HG03097 (cell line): ENCODE data around the gene SMARCA2.

Experiments
- ATAC-seq: cut with Tn5 transposase; IDR thresholded peaks from one replicate; pipeline ENCODE4 v1.9.1; 2021; ENCODE audit not compliant: unreplicated experiment, low FRiP score

SMARCA2 gene

DNA sequence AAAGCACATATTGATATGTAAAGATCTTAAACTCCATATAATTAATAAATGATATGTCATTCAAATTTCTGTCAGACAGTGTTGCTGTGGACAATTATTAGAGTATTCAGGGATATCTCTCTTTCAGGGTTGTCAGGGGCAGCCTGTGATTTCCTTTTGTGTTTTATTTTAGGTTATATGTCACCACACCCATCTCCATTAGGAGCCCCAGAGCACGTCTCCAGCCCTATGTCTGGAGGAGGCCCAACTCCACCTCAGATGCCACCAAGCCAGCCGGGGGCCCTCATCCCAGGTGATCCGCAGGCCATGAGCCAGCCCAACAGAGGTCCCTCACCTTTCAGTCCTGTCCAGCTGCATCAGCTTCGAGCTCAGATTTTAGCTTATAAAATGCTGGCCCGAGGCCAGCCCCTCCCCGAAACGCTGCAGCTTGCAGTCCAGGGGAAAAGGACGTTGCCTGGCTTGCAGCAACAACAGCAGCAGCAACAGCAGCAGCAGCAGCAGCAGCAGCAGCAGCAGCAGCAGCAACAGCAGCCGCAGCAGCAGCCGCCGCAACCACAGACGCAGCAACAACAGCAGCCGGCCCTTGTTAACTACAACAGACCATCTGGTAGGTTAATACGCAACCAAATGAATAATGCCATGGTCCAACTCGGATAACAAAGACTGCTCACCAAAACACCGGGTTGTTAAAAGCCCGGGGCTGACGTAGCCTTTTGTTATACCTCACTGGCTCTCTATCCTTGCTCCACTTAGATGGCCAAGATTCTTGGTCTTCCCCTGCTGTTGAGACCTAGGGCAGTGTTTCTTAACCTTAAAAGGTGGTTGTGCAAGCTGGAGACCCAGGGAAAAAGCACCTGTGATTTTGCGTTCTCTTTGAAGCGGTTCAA, 24.4 kb downstream of the SMARCA2 start:
- ATAC-seq: no peak

DNA sequence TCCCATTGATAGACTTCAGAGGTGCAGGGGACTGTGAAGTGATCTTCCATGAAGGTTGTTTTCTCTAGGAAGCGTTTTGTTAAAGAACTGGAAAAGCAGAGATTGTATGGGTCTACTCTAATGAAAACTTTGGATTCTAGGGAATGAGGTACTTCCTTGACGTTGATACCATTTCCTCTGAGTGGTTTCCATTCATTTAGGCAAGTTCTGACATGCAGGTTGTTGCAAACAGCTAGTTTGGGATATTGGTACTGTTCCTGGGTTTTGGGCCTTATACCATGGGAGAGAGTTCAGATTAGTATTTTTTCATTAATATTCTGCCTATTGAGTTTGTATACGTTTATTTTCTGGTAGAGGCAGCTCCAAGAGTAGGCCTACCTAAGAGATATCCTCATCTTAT, 25.7 kb downstream of the SMARCA2 start:
- no peak for ATAC-seq

DNA sequence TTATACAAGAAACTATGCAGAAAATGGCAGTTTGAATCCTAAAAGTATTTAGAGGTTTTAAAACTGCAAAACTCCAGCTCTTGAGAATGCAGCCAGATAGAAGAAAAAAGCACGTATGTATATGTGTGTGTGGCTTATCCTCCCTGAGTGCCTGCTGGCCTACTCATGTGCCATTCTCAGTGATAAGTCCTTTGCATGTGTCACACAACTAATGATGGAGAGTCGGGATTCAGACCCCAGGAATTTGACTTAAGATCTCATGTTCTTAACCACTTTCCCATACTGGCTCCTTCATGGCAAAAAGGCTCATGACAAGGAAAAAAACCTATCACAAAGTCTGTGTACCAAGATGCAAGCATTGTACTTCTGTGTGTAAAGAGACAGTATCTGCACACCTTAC, 26.6 kb downstream of the SMARCA2 start:
- no peak for ATAC-seq

DNA sequence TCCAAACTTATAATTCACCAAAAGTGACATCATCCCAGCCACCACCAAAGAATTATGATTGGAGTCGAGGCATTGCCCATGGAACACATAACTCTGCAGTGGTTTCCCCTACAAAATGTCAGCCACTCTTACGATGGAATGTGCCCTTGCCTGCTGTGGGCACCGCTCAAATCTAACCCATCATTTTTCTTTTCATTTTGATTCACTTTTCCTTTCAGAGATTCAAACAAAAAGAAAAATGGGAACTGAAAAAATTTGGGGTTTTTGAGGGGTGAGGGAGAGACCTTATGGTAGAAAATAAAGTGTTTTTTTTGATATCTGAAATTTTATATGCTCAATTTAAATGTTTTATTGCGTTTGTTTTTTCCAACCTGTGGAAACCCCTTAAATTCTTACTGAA, 28.1 kb downstream of the SMARCA2 start:
- no peak for ATAC-seq

DNA sequence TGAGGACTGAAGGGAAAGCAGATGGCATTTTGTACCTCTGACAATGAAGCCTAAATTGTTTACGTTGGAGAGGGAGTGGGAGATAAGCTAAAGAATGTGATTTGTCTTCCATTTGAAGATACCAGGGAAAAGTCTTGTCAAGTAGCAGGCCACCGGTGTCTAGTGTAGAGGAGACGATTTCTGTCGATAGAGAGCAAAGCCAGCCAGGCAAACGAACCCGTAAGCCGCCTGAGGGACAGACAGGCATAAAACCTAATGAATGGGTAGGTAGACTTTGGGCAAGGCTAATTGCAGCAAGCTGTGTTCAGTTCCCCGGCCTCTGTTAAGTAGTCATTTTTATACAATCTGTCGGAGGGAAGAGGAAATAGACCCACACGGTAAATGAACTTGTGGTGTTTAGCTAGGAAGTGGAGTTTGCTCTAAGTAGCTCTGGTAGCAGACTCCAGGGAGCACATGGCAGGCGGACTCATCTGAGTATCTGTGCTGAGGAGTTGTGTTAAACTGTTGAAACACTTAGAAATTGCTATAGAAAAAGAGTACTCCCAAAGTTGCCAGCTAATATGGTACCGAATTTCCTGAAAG, 28.8 kb downstream of the SMARCA2 start:
- no peak for ATAC-seq

DNA sequence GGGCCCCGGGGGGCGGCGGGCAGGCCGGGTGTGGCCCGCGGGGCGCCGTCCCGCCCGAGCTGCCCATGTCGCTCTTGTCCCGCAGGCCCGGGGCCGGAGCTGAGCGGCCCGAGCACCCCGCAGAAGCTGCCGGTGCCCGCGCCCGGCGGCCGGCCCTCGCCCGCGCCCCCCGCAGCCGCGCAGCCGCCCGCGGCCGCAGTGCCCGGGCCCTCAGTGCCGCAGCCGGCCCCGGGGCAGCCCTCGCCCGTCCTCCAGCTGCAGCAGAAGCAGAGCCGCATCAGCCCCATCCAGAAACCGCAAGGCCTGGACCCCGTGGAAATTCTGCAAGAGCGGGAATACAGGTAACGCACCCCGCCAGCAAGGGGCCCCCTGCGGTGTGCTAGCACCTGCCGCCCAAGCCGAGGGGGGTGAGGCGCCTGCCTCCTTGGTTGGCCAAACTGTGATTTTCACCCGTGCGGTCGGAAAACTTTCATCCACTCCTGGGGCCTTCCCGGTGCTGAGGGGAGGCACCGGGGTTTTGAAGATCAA, 32.1 kb downstream of the SMARCA2 start:
- no peak for ATAC-seq

DNA sequence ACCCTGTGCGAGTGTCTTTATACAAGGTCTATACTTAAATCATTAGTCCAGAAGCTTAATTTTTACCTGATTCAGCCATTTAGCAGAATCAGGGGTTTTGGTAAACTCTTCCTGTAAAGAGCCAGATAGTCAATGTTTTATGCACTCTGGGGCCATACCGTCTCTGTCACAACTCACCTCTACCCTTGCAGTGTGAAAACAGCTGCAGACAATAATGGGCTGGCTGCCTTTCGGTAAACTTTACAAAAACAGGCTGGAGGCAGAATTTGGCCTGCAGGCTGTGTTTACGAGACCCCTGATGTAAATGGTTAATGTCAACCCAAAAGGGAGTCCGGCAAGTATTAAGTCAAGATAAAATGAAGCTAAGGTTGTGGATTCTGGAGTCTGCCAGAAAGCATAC, 32.8 kb downstream of the SMARCA2 start:
- no peak for ATAC-seq

DNA sequence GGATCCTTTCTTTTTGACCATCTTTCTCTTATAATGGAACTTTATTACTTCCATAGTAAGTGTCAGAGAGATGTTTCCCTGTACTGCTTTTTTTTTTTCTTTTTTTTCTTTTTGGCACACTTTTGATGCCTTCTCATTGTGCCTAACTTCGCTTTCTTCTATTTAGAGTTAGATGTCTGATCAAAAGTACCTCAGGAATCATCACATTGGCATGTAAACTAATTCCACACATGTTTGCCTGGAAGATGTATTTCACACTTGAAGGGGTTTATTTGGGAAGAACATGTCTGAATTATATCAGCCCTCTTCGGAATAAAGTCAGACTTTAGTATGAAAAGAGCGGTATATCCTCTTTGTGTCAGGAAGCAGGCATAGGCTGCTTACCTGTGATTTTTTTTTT, 35.1 kb downstream of the SMARCA2 start:
- ATAC-seq: no peak

DNA sequence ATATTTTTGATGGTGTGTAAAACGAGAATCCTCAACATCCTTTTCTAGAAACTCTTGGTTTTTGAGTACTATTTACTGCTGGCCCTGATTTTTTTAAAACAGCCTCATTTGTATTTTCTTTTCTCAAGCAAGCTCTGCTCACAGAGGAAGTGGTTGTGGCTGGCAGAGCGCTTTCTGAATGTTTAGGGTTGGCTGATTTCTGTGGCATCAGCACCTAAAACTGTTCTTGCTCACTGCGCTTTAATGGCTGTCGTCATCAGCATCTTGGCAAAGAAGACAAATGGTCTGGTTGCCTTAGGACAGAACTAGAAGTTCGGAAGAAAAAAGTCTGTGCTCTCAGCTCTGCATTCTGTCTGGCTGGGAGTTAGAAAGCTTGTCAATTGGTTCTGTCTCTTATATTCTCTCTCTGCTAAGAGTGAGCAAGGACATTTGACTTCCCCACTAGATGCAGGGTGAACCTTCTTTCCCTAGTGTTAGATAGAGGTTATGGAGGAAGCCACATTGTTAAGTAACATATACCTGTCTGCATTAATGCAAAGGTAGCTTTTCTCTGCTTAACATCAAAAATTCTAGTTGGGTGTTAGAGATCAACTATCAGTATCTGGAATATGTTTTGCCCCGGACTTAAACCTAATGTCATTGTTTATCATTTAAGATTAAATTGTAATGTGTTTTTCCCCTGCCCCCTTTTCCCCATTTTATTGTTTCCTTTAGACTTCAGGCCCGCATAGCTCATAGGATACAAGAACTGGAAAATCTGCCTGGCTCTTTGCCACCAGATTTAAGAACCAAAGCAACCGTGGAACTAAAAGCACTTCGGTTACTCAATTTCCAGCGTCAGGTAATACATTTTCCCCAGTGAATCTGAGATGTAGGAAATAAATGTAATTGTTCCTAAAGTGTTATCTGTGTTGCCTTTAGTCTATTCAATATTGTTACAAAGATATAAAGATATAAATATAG, 39.0 kb downstream of the SMARCA2 start:
- ATAC-seq: peak; percentile 92

DNA sequence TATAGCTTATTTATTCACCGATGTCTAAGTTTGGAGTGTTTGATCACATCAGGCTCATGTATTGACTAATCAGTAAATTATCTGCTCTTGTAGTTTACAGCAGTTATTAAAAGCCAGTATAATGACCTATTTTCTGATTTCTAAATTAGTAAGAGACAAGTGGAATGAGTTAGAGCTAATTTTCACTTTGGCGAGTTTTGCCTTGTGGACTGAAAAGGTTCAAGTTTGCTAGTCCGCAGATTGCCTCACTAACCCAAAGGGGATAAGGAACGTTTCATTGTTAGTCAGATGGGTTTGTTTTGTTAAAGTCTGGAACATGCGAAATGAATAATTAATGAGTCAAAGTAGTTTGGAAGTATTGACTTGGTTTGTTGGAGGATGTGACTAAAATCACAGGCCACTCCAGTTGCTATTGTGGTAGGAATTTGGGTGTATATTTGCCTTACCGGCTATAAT, 40.1 kb downstream of the SMARCA2 start:
- ATAC-seq: no peak

DNA sequence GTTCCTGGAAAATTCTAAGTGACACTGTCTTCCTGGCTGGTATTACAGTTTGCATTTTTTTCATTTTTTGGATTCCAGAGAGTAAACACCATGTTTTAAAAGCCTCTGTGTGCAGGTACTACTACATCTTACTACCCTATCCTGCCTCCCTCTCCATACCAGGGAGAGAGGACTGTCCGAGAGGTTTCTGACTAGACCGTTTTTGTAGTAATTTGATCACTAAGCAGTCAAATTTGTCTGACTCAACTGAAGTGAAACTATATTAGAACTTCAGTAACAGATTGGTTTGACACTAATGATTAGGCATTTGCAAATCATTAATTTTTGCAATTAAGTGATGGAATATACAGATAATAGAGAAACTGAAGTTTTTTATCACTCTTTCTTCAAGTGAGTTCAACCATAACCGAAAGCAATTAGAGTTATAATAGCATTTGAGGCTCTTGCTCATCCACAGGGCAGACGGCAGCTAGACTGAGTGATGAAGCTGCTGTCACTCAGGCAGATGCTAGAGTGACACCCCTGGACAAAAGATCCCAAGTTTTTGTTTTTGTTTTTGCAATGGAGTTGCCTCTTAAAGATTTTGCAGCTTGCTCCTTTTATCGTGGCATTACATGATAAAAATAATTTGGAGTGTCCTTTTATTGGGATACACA, 44.3 kb downstream of the SMARCA2 start:
- ATAC-seq: no peak

DNA sequence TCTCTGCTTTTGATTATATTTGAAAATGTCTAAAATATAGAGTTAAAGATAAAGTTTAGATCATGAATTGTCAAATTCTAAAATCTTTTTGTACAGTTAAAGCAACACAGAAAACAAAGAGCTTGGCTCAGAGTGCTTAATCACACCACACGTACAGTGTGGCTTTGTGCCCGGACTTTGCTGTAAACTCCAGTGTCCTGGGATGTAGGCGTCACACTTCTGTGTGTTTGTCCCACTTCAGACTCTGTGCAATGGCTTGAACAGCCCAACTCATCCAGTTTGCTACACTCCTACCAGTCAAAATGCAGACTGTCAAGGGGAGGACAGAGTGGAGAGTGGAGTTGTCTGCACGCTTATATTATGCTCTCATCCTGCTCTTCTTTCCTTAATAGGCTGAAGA, 45.3 kb downstream of the SMARCA2 start:
- no peak for ATAC-seq

DNA sequence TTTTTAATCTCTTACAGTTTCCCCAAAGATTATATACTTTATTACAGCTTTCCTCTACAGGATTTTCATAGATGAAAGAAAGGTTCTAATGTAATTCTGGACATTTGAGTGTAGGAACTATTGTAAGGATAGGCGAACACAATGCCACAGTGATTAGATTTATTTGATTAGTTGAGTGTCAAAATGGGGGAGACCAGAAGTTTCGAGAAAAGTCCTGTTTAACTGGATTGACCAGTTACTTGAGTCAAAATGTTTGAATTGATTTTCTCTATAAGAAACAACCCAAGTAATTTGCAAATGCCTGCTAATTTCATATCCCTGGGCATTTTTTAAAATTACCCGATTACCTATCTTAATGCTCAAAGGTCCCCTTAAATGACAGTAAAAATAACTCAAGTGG, 50.6 kb downstream of the SMARCA2 start:
- ATAC-seq: no peak

DNA sequence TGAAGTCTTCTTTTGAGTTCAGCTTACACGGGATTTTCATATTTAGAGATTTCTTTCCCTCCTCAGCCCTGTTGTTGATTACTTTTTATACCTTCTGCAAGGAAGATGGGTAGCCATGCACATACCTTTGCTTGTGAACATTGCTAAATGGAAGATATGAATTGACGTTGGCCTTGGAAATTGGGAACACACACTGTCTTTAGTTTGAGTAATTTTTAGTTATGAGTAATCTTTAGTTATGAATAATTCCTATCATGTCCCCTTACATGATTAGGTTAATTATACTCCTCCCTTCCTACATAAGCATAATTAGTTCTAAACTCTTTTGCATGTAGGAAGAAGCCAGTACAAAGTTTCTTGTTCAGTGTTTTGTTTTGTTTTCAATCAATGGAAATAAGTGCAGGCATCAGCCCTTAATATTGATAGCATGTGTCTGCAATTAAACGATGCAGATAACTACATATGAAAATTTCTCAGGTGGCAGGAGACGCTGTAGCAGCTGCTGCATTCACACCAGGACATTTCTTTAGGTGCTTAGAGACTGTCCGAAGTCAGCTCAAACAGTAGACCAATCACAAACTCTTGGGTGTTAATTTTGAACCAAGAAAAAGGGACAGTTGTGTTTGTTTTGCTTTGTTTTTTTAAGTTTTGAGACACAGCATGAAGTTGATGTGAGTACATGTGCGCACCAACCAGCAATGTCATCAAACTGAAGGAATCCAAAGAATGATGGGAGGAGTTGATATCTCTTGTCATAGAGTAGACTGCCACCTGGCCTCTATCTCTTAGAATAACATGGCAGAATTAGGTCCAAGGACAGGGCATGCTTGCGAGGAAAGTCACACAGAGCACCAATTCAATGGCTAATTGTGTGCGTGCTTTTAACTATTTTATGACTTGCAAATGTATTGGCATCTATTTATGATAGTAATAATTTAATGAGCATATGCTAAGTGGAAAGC, 51.4 kb downstream of the SMARCA2 start:
- ATAC-seq: no peak

DNA sequence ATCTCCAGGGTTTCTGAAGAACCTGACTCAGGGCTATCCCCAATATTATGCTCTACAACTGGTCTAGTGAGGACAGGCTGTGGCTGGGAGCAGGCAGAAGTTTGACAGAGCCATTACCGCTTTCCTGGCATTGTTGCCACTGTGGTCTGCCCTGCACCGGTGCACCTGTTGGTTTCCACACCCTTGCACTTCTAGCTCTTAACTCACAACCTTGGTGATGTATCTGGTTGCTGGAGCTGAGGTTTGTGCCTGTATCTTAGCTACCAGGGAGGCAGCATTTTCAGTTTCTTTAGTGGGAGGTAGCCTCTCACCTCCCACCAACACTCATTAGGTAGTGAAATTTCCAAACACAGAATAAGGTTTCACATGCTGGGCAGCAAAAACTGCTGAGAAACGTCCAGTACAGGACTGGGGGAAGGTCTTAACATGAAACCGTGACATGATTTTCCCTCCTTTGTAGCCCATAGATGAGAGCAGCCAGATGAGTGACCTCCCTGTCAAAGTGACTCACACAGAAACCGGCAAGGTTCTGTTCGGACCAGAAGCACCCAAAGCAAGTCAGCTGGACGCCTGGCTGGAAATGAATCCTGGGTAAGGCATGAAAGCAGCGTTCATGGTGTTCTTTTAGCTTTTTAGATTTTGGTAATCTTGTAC, 57.7 kb downstream of the SMARCA2 start:
- no peak for ATAC-seq

DNA sequence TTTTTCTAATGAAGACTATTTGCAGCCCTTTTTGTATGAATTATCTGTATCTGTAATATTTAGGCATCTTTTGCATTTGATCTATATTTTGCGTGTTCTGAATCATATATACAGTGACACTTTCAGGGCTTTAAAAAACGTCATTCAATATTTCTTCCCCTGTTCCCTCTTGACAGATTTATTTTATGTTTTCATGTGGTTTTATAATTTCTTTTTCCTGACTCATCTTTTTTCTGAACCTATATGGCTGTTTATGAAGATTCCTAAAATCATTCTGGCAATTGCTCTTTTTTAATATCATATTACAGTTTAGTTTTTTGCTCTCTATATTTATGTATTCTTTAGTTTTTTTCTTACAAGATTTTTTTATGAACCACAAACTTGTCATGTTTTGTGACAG, 67.6 kb downstream of the SMARCA2 start:
- ATAC-seq: no peak

DNA sequence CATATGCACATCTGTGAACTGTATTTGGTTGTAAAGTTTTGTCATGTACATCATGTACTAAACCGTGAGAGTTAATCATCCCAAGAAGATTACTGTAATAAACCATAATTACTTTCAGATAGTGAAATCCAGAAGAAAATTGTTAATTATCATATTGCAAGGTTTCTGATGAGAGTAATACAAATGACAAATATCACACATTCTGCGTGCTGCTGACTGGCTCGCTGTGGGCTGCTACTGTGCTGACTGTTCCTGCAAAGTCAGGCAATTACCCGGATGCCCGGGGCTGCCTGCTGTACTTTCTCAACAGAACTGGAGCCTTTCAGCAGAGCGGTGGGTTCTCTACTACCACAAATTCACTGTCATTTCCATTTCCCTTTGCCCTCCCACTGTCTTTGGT, 68.3 kb downstream of the SMARCA2 start:
- ATAC-seq: no peak

DNA sequence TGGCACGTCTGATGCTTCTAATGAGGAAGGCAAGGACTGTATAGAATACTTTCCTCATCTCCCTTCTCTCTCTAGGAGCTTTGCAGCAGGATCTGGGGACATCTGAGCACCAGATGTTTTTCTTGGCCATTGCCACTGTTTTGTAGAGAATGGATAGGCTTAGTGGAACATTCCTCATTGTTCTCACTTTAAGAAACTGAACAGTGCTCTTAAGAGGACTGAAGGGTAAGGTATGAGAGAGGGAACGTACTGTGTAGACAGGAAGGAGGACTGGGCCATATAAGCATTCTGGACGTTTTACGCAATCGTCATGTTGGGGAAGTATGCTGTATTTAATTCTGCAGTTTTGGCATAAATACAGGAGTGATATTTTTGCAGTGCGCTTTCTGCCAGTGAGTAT, 70.6 kb downstream of the SMARCA2 start:
- ATAC-seq: no peak

DNA sequence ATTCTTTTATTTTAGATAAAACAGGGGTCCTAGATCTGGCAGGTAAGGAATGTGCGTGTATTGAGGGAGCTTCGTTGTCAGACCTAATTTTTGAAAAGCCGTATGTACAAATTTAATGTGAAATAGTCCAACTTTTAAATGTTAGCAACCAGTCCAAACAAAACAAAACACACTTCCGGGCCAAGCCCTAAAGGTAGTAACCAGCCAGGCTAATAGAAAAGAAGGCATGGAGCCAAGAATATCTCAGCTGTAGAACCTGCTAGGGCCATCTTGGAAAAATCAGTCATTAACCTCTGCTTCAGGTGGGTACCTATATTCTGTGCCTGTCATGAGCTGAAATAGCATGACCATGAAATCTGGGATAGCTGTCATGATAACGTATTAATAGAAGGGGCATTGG, 71.0 kb downstream of the SMARCA2 start:
- no peak for ATAC-seq
